Thoracic aorta (tissue), 2 donors: Measurements from ENCODE around the gene CD300E. TPM values are rescaled to one million over a fixed set of nuclear protein-coding genes. Genes with fewer than 3 reads are reported as not detected.
A peak's percentile ranks its signal among the peaks of the same experiment; 100 is the strongest.

Source experiments
- ATAC-seq: fragments of 150-250 bp; one replicate; pipeline ENCODE4 v1.8.0; 2017; ENCODE audit warnings: low read depth; ENCODE audit not compliant: insufficient number of reproducible peaks, low FRiP score
- DNase-seq: peaks from one replicate; pipeline ENCODE4 v3.0.0-alpha.2; 2020; ENCODE audit warnings: low spot score
- H3K27ac ChIP-seq, 2 donors: fragments of 200-600 bp; sonication (generic); 1 replicate in 1 of 2; 2 replicates in 1 of 2; pipeline ENCODE4 v1.5.1; 2016; ENCODE audit warnings: mild to moderate bottlenecking in 2 of 2, moderate library complexity in 2 of 2
- H3K27me3 ChIP-seq: fragments of 200-600 bp; sonication (generic); replicated peaks from 2 replicates; pipeline ENCODE4 v1.6.0; 2016; ENCODE audit warnings: mild to moderate bottlenecking; ENCODE audit not compliant: insufficient read depth
- H3K36me3 ChIP-seq: fragments of 200-600 bp; sonication (generic); one replicate; pipeline ENCODE4 v1.5.1; 2016
- H3K4me1 ChIP-seq, 2 donors: fragments of 200-600 bp; sonication (generic); 1 replicate in 1 of 2; 2 replicates in 1 of 2; pipeline versions ENCODE4 v1.5.1 to v1.6.0; 2016; ENCODE audit warnings: low read depth in 2 of 2, mild to moderate bottlenecking in 1 of 2; ENCODE audit not compliant: control insufficient read depth in 1 of 2
- H3K4me3 ChIP-seq: fragments of 200-600 bp; sonication (generic); 2 replicates; pipeline ENCODE4 v1.5.1; 2016; ENCODE audit warnings: mild to moderate bottlenecking
- H3K9me3 ChIP-seq: fragments of 200-600 bp; sonication (generic); 2 replicates; pipeline ENCODE4 v1.5.1; 2016
- CTCF ChIP-seq: fragments of 200-600 bp; sonication (generic); IDR thresholded peaks from one replicate; pipeline ENCODE4 v1.5.1; 2019; ENCODE audit warnings: antibody characterized with exemption
- total RNA-seq, 2 donors: library from RNA; depleted of rRNA; stranded (reverse); fragments of >200 nt; gene quantifications; one replicate each; pipeline versions ENCODE4 v1.1.0 to v1.2.3, GENCODE V29; 2016

The CD300E gene
- total RNA-seq, 2 donors from 2014 or later: 0.14 to 10.4 TPM

- H3K4me3 ChIP-seq: no peak overlapping the region
- no peaks in the 10 kb centered on the region for H3K9me3 ChIP-seq
- H3K4me1 ChIP-seq: peaks cover 0 to 6% of the 10 kb centered on the region in 2 donors
- no peak for ATAC-seq
- TF ChIP-seq CTCF: no peak
- no peak overlapping the region for H3K27ac ChIP-seq
- no peaks in the 10 kb centered on the region for H3K27me3 ChIP-seq
- DNase-seq: no peak
- no peaks in the 10 kb centered on the region for H3K36me3 ChIP-seq
Observed at GRCh38 chr17:74607221-74607620, 16.3 kb downstream of the CD300E start.

- H3K4me1 ChIP-seq: peaks cover 0 to 6% of the 10 kb centered on the region in 2 donors
- no peaks in the 10 kb centered on the region for H3K36me3 ChIP-seq
- H3K27ac ChIP-seq: no peak overlapping the region
- no peaks in the 10 kb centered on the region for H3K9me3 ChIP-seq
- TF ChIP-seq CTCF: no peak
- DNase-seq: no peak
- no peaks in the 10 kb centered on the region for H3K27me3 ChIP-seq
- no peak for ATAC-seq
- H3K4me3 ChIP-seq: no peak overlapping the region
Observed at GRCh38 chr17:74606050-74606449, 17.5 kb downstream of the CD300E start.

- Histone ChIP-seq H3K36me3 (no peaks in the 10 kb centered on the region), H3K27me3 (no peaks in the 10 kb centered on the region), H3K4me3 (no peak overlapping the region), H3K27ac (no peak overlapping the region), H3K9me3 (no peaks in the 10 kb centered on the region), H3K4me1 (peaks cover 0 to 6% of the 10 kb centered on the region in 2 donors)
- no peak for DNase-seq
- TF ChIP-seq CTCF: no peak
- peak; percentile 30 for ATAC-seq
Observed at GRCh38 chr17:74605361-74605760, 18.2 kb downstream of the CD300E start.

GRCh38 chr17:74604761-74605160 lies 18.8 kb downstream of the CD300E start:
- H3K27me3 ChIP-seq: no peaks in the 10 kb centered on the region
- ATAC-seq (no peak), DNase-seq (no peak)
- peaks cover 0 to 6% of the 10 kb centered on the region in 2 donors for H3K4me1 ChIP-seq
- no peak for TF ChIP-seq CTCF
- no peaks in the 10 kb centered on the region for H3K36me3 ChIP-seq
- H3K4me3 ChIP-seq: no peak overlapping the region
- H3K27ac ChIP-seq: no peak overlapping the region
- no peaks in the 10 kb centered on the region for H3K9me3 ChIP-seq

GRCh38 chr17:74604200-74604599 lies 19.3 kb downstream of the CD300E start:
- Histone ChIP-seq H3K27ac (no peak overlapping the region), H3K4me3 (no peak overlapping the region), H3K27me3 (no peaks in the 10 kb centered on the region), H3K9me3 (no peaks in the 10 kb centered on the region), H3K4me1 (peaks cover 0 to 6% of the 10 kb centered on the region in 2 donors), H3K36me3 (no peaks in the 10 kb centered on the region)
- ATAC-seq (no peak), DNase-seq (no peak)
- TF ChIP-seq CTCF: no peak
